HG03520 (cell line): Measurements from ENCODE around the gene ZNF787.
"Not testable (repeated sequence)": the region's sequence is repeated elsewhere in the genome, so short reads cannot be mapped to it uniquely, and the experiment has no call there.

ENCODE experiments used
- ATAC-seq: cut with Tn5 transposase; IDR thresholded peaks from one replicate; pipeline ENCODE4 v1.9.1; 2021; ENCODE audit warnings: mild to moderate bottlenecking, moderate library complexity; ENCODE audit not compliant: unreplicated experiment

The ZNF787 gene

DNA sequence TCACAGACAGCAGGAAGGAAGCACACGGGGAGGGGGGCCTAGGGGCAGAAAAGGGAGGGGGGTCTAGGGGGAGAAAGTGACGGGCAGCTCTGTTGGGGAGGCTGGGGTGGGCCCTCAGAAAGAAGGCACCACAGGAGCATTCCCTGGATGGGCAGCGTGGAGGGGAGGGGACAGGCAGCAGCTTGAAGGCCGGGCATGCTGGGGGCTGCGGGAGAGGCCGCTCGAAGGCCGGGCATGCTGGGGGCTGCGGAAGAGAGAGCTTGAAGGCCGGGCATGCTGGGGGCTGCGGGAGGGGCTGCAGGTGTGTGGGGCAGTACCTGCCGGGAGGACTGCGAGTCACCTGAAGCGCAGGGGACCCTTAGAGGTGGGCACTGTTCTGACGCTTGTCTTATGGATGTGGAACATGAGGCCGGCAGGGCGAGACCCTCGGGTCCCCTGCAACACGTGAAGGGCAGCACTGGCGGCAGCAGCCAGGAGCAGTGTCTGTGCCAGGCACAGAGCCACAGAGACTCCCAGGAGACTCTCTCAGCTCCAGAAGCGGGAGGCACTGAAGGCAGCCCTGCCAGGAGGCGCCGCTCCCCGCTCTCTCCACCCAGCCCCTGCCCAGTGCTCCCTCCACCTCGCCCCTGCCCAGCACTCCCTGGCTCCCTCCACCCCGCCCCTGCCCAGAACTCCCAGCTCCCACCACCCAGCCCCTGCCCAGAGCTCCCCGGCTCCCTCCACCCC, 13.3 kb downstream of the ZNF787 start:
- ATAC-seq = no peak

DNA sequence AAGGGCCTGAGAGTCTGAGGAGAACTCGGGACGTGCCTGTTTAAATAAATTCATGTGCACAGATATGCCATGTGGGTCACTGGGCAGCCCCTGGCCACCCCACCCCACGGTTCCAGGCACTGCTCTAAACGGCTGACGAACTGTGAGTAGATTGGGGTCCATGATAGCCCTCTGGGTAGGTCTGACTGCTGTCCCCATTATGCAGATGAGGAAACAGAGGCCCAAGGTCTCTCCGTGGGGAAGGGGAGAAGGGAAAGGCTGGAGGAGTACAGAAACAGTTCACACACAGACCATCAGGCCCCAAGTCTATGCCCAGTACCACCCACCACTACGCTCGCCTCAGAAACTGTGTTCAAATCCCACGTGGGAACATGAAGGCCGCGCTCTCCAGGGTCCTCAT, 14.1 kb downstream of the ZNF787 start:
- no peak for ATAC-seq

DNA sequence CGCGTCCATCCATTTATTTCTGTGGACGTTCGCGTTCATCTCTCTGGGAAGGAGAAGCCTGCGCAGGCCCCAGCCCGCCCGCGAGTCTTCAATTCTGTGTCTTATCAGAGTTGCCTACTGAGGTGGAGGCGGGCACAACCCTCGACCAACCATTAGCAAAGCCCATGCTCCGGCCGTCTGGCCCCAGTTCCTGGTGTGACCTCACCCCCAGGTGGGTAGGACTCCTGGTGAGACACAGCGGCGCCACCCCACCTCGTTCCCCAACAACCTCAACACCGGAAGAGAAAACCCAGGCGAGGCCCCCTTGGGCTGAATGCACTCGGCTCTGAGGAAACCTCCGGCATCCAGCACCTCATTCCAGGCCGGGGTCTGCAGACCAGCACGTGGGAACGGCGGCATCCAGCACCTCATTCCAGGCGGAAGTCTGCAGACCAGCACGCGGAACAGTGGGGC, 14.7 kb downstream of the ZNF787 start:
- no peak for ATAC-seq

DNA sequence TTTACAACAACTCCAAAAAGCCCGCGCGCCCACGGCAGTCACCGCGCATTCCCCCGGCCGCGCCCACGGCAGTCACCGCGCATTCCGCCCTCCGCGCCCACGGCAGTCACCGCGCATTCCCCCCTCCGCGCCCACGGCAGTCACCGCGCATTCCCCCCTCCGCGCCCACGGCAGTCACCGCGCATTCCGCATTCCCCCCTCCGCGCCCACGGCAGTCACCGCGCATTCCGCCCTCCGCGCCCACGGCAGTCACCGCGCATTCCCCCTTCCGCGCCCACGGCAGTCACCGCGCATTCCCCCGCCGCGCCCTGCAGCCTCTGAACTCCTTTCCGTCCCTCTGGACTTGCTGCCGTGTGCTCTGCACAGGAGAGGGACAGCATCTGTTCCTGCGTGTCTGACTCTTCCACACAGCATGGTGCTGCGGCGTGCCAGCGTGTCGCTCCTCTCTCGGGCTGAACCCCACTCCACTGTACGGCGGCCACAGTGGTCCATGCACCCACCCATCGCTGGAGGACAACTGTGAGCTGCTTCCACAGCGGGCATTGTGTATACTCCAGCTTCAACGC, 15.2 kb downstream of the ZNF787 start:
- not testable (repeated sequence) for ATAC-seq

DNA sequence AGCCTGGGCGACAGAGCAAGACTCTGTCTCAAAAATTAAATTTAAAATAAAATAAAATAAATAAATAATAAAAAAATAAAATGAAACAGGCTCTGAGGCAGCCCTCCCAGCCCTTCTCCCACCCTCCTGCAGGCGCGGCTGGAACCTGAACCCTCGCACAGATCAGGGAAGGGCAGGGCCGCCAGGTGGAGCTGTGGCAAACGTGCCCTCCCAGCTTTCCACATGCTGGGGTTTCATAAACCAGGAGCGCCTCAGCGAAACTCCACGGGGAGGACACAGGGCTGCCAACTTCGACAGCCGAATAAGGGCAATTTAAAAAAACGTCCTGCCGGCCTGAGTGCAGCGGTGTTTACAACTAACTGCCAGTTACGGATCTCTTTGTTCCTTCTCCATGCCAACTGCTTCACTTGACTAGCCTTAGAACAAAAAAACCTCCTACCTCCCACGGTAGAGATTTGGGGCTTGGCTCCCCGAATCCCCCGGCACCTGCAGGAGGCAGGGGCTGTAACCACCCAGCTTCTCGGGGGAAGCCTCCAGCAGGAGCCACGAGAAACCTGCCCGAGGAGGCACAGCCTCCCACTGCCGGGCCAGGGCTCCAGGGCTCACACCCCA, 15.9 kb downstream of the ZNF787 start:
- no peak for ATAC-seq

DNA sequence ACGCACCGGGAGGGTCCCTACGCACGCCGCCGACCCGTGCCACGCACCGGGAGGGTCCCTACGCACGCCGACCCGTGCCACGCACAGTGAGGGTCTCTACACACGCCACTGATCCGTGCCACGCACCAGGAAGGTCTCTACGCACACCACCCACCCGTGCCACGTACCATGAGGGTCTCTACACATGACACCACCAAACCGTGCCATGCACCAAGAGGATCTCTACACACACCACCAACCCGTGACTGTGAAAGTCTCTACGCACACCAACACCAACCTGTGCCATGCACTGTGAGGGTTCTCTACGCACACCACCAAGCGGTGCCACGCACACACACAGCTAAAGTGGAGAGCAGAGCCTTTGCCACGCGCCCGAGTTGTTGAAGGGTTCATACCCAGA, 16.7 kb downstream of the ZNF787 start:
- ATAC-seq = no peak

DNA sequence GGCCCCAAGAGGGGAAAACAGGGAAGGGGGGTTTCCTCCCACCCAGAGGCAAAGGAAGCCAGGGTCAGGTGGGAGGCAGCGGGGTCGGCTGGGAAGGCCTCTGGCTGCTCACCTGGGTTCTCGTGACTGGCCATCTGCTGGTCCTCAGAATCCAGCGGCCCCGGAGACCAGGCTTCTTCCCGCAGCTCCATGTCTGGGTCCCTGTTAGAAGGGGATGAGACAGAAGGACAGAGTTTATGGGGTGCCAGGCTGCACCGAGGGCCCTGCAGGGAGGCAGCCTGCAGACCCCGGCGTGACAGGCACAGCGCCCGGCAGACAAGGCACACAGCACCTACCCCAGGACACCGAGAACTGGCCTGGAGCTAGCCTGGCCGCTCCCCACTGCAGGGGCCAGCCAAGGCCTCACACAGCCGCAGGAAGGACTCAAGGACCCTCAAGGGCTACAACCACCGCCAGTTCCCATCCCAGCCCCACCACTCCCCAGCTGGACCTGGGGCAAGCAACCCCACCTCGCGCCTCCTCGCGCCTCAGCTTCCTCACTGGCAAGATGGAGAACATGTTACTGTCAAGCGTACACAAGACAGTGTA, 18.0 kb downstream of the ZNF787 start:
- ATAC-seq = no peak

DNA sequence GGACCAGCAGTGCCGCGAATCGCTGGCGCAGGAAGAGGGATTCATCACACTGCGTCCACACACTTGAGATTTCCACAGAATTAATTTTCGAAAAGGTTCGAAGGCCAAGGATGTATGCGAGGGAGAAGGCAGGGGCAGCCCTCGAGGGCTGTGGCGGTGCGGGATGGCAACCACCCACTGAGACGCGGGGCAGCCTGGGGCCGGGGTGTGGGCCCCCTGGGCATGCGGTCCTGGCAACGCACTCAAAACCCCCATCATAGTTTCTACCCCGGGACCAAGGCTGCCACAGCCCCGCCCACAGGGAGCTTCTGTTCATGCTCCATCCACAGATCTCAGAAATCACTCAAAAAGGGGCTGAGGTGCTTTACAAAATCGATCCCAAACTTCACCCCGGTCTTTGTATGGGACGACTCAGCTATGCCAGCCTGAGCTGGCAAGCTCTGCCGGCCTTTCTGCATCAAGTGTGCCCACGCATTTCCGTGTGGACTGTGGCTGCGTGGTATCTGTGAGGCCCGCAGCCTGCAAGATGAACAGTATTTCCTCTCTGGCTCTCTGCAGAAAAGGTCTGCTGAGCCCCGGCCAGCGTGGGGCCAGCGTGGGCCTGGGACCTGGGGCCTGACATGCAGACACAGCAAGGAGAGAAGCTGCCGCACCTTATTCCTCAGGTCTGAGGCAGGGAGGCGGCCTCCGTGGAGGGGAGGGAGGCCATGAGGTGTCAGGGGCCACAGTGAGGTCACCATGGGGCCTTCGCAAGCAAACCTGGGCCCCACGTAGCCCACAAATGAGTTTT, 19.2 kb downstream of the ZNF787 start:
- ATAC-seq = no peak

DNA sequence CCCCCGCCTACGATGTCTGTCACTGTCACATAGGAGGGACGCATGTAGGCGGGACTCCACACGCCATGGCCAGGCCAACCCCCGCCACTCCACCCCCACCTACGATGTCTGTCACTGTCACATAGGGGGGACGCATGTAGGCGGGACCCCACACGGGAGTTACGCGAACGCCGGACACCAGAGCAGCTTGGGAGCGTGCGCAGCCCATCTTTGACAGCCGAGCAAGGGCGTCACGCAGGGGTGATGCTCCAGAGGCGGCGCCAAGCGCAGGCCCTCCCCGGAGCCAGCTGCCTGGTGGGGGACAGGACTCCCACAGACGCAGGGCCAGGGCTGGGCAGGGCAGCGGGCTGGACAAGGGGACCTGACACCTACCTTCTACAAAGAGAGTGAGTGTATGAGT, 20.0 kb downstream of the ZNF787 start:
- no peak for ATAC-seq

DNA sequence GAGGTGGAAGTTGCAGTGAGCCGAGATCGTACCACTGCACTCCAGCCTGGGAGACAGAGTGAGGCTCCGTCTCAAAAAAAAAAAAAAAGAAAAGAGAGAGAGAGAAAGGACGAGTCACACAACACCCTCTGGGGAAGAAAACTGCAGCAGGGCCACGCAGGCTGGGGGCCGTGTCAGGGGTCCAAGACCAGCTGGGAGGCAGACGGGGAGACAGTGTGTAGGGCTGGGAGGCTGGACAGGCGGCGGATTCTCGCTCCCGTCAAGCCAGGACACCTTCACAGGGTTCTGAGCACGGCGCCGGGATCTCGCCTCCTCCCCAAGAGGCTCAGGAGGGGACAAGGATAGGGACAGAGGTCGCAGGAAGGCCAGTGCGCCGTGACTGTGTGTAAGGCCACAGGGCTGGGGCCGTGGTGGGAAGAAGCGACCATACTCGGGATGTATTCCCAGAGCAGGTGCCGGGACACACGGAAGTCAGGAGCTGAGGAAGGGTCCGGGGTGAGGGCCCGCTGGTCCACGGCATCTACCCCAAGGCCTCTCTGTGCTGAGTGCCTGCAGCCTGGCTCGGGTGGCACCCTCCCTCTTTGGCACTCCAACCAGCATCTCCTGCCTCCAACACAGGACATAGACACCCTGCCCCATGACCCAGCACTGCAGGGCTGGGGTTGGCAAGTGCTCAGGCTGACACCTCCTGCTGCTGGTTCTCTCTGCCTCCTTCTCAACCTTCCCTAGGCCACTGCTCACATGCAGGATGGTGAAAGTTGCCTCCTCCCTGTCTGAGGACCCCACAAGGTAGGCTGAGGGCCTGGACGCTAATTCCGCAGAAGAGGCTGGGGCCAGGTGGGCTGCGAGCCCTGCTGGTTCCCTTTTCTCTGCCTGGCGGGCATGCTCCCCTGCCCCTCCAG, 21.2 kb downstream of the ZNF787 start:
- no peak for ATAC-seq

DNA sequence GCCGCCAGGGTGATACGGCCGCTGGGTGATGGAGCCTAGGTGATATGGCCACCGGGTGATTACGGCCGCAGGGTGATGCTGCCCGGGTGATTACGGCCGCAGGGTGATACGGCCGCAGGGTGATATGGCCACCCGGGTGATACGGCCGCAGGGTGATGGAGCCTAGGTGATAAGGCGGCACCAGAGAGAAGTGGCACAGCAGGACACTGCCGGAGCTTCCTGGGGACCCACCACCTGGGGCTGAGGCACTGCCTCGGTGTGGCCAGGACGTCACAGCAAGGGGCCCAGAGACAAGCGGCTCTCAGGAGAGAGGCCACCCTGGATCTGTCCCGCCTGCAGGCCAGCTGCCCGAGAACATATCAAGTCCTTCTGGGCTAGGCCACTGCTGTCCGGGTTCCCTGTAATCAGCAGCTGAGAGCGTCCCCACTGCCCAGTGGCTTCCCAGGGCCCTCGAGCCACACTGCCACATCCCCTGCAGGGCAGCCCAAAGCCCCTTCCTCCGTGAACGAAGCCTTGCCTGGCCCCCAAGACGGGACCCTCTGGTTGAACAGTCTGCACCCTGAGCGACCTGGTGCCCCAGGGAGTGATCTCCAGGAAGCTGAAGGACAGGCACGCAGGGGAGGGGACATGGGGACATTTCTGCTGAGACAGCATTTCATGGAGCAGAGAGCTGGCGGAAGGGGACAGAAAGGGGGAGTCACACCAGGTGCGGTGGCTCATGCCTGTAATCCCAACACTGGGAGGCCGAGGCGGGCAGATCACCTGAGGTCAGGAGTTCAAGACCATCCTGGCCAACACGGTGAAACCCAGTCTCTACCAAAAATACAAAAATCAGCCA, 22.1 kb downstream of the ZNF787 start:
- no peak for ATAC-seq

DNA sequence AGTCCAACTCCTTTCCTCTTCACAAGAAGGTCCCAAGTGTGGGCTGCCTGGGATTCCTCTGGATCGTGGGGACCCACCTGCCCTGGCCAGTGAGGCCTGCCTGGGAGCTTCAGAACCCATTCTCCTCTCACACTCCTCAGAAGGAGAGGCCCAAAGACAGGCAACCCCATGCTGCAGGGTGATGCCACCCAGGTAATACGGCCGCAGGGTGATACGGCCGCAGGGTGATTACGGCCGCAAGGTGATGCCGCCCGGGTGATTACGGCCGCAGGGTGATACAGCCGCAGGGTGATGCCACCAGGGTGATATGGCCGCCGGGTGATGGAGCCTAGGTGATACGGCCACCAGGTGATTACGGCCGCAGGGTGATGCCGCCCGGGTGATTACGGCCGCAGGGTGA, 22.9 kb downstream of the ZNF787 start:
- not testable (repeated sequence) for ATAC-seq

DNA sequence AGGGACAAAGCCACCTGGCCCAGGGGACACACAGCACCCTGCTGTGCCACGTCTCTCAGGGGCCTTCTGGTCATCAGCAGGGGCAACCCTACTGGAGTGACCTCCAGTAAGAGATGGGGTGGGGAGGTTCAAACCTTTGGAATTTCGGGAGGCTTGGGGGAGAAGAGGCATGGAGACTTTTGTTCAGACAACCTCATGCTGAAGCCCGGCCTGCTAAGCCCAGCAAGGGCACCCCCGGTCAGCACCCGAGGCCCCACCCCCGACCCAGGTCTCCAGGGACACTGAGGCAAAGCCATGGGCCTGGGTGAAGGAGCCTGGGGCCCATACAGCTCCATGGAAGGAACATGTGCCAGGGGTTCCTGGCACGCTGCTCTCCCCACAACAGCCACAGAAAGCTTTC, 23.3 kb downstream of the ZNF787 start:
- no peak for ATAC-seq

DNA sequence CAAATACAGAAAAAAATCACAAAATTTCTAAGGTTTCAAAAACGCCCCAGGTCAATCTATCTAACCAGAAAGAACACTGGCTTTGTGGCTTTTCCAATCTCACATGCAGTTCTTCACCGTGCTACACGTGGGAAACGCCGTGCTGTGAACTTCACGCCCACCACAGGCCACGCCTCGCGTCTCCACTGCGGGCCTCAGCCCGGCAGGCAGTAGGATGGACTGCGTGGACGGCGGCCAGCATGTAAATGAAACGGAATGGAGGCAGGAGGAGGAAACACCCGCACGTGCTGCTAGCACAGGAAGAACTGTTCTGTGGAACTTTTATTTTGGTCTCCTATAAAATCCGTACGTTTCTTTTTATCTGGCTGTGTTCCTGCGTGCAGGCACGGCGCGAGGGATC, 23.8 kb downstream of the ZNF787 start:
- no peak for ATAC-seq

DNA sequence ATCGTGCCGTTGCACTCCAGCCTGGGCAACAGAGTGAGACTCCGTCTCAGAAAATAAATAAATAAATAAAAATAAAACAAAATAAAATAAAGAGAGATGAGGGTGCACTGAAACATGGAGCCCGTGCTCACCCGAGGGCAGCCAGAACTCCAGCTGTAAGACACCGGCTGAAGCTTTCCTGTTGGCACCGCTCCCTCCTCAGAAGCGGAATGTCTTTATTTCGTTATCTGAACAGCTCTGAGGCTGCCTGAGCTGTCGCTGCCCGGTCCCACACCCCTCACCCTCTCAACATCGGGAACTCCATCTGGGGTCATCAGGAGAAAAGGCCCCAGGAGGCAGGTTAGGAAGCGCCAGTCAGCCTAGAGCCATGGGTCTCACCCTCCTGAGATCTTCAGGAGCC, 24.4 kb downstream of the ZNF787 start:
- no peak for ATAC-seq

DNA sequence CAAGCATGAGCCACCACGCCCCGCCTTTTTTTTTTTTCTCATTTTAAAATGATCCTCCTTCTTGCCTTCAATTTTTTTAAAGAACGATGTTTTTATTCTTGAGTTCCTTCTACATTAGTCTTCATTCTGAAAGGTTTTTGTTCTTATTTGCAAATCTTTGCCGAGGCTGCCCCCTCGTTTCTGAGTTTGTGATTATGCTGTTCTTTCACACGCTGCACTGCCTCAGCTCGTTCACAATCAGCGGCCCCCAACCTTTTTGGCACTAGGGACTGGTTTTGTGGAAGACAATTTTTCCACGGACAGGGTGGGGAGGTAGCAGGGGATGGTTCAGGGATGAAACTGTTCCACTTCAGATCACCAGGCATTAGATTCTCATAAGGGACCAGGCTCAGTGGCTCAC, 26.6 kb downstream of the ZNF787 start:
- ATAC-seq = no peak

DNA sequence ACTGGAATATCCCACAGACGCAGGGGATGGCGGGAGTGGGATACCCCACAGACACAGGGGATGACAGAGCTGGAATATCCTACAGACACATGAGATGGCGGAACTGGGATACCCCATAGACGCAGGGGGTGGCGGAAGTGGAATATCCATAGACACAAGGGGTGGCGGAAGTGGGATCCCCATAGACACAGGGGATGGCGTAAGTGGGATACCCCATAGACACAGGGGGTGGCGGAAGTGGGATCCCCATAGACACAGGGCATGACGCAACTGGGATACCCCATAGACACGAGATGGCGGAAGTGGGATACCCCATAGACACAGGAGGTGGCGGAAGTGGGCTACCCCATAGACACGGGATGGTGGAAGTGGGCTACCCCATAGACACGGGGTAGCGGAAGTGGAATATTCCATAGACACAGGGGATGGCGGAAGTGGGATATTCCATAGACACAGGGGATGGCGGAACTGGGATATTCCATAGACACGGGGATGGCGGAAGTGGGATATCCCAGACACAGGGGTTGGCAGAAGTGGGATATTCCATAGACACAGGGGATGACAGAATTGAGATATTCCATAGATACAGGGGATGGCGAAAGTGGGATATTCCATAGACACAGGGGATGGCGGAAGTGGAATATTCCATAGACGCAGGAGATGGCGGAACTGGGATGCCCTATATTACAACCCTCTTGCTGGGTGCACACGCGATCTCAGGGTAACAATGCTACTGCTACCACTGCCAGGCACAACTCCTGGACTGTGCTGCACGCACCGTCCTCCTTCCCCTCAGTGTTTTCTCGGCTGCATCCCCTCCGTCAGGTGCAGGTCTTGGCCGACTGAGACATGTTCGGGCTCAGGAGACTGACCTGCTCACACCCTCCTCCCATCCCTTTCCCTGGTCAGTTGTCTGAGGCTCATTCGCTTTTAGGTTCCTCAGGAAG, 28.1 kb downstream of the ZNF787 start:
- ATAC-seq = no peak
